Activated CD8-positive, alpha-beta memory T cell treated with anti-CD3 and anti-CD28 coated beads, Interleukin-2, amount 10 ng/mL, durations not matched to agents 7 days and 5 days (primary cell): ENCODE measurements around the gene DCANP1. TPM values are rescaled to one million over a fixed set of nuclear protein-coding genes. Genes with fewer than 3 reads are reported as not detected.

Experiments
- ATAC-seq: fragments of 150-1000 bp; cut with Tn5 transposase; one replicate; pipeline ENCODE4 v1.10.0; 2021; ENCODE audit warnings: moderate library complexity
- CTCF ChIA-PET: fragments of 350-600 bp; sonication (Branson Sonifier 250); formaldehyde crosslinking; loops from one replicate; lab custom pipeline; 2021; ENCODE audit warnings: antibody characterized with exemption; lab: Charles Lee
- DNase-seq: peaks from one replicate; pipeline ENCODE4 v3.0.0-alpha.2; 2020
- H3K27ac Mint-ChIP-seq: one replicate; pipeline ENCODE4 v1.8.0; 2021; ENCODE audit warnings: mild to moderate bottlenecking, mixed read lengths
- H3K27me3 Mint-ChIP-seq: one replicate; pipeline ENCODE4 v1.8.0; 2021; ENCODE audit warnings: mixed read lengths
- H3K36me3 Mint-ChIP-seq: one replicate; pipeline ENCODE4 v1.8.0; 2021; ENCODE audit warnings: mild to moderate bottlenecking, mixed read lengths
- H3K4me1 Mint-ChIP-seq: one replicate; pipeline ENCODE4 v1.8.0; 2021; ENCODE audit warnings: mixed read lengths
- H3K4me3 Mint-ChIP-seq: one replicate; pipeline ENCODE4 v1.8.0; 2021; ENCODE audit warnings: mild to moderate bottlenecking, moderate library complexity, mixed read lengths
- H3K9me3 Mint-ChIP-seq: one replicate; pipeline ENCODE4 v1.8.0; 2022; ENCODE audit warnings: low read depth, mixed read lengths
- total RNA-seq, 2 experiments: library from RNA; stranded (reverse); gene quantifications; one replicate each; pipeline ENCODE4 v1.2.3, GENCODE V29; 2021

DCANP1 gene
- total RNA-seq, 2 experiments from 2014 or later, result not detected

DNA sequence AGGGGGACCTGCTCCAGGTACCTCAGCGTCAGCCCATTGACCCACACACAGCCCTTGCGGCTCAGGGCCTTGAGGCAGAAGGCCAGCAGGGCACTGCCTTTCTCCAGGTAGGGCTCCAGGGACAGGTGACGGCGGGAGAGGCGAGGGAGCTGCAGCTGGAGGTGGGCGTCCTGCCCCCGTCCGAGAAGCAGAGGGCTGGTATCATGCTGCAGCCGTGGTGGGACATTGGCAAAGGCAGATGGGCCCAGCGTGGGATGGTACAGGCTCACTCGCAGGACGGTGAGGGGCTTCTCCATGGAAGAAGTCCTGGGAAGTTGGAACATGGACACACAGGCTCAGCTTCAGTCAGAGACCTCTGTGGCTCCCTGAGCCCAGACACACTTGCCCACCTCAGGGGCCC is 2.5 kb upstream of the DCANP1 start:
- no peak overlapping the region for H3K4me3 Mint-ChIP-seq
- no peak overlapping the region for H3K27ac Mint-ChIP-seq
- no peaks in the 10 kb centered on the region for H3K36me3 Mint-ChIP-seq
- no peak for DNase-seq
- no peaks in the 10 kb centered on the region for H3K9me3 Mint-ChIP-seq
- no peaks in the 10 kb centered on the region for H3K4me1 Mint-ChIP-seq
- H3K27me3 Mint-ChIP-seq, result peaks cover 15% of the 10 kb centered on the region
- no peak for ATAC-seq
- CTCF ChIA-PET, result interaction anchor here (1.3 to 3.4 kb wide), 4 partner anchors 8 to 116 kb away, joined by 3 to 16 read pairs (median 6); no protein-coding TSS in a partner anchor

DNA sequence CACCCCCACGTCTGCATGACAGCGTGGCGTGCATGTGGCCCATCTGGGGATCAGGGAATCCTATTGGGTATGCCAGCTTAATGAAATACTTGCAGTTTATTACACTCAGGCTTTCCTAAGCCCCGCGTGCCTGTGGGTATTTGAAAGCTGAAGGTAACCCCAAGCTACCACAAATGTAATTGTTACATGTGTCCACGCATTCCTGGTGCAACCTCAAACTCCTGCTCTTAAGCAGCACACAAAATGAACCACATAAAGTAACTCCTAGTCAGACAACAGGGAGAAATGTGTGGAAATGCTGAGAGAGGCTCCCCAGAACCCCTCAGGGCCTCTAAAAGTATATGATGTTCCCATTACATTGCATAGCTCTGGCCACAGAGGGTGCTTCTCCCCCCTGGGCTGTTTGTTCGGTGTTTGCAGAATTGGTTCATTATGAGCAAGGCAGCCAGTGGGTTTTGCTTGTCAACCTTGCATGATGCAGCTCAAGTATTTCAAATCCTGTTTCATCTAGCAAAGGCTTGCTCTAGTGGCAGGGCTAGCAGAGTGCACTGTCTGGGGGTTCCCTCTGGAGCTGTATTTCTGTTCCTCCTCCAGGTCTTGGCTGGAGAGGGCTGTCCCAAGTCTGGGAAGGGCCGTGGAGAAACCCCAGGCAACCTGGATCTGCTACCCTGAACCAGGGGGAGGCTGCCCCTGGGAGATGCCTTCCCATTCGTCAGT is 1.8 kb upstream of the DCANP1 start:
- DNase-seq (no peak), ATAC-seq (no peak)
- no peaks in the 10 kb centered on the region for H3K36me3 Mint-ChIP-seq
- H3K4me3 Mint-ChIP-seq, result no peak overlapping the region
- CTCF ChIA-PET, result interaction anchor here (1.4 to 3.4 kb wide), 4 partner anchors 9 to 117 kb away, joined by 5 to 16 read pairs (median 7); no protein-coding TSS in a partner anchor
- no peaks in the 10 kb centered on the region for H3K9me3 Mint-ChIP-seq
- peaks cover 14% of the 10 kb centered on the region for H3K27me3 Mint-ChIP-seq
- no peak overlapping the region for H3K27ac Mint-ChIP-seq
- no peaks in the 10 kb centered on the region for H3K4me1 Mint-ChIP-seq

DNA sequence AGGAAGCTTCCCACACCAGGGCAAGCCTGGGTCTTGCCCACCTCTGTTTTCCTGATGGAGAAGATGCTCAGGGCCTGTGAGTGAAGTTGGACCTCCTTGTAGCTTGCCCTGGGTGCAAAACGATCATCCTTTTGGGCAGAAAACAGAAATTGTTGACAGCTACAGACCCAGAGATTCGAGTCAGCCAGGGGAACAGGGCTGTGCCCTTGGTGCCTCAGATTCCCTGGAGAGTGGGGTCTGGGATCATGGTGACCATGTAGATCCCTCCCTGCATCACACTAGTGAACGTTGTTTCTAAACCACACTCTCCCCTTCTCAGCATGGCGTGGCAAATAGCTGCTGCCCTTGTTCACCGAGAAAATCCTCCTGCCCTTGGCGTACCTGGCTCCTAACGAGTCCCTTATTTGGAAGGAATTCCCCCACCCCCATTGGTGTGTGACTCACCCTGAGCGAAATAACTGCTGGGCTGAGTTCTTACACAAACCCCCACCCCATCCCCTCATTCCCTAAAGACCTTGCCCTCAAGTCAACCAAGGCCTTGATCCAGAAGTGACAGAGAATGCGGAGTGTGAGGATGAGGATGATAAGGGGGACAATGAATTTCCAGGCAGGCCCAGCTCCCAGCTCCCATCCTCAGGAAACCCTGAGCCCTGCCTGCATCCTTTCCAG is 1.1 kb upstream of the DCANP1 start:
- CTCF ChIA-PET, result interaction anchor here (1.7 to 3.4 kb wide), 3 partner anchors 10 to 118 kb away, joined by 6 to 16 read pairs (median 8); no protein-coding TSS in a partner anchor
- ATAC-seq, result no peak
- H3K9me3 Mint-ChIP-seq, result no peaks in the 10 kb centered on the region

DNA sequence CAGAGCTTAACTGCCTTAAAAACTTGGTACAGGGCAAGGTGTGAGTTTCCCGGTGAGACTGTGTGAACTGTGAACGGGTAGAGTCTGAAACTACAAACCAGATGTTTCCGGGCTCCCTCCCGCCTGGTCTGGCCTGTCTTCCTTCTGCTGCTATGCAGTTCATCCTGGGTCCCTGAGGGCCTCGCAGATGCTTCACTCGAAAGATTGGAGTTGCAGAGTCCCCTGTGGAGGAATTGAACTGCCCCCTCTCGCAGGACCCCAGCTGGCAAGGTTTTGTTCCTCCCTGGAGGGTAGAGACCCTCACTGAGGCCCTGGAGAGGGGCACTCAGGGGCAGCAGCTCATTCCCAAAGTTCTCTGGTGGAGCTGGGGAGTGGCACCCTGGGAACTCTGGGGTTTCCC is 533 bp downstream of the DCANP1 start:
- Mint-ChIP-seq H3K27ac (no peak overlapping the region), H3K4me3 (no peak overlapping the region), H3K27me3 (peaks cover 2% of the 10 kb centered on the region), H3K9me3 (no peaks in the 10 kb centered on the region), H3K36me3 (no peaks in the 10 kb centered on the region), H3K4me1 (no peaks in the 10 kb centered on the region)
- CTCF ChIA-PET, result interaction anchor here (3.4 kb wide), 1 partner anchor 11 kb away, joined by 16 read pairs; no protein-coding TSS in a partner anchor
- ATAC-seq (no peak), DNase-seq (no peak)

More for the DNA sequence above, 1.1 kb upstream of the DCANP1 start:
- no peak overlapping the region for H3K4me3 Mint-ChIP-seq
- peaks cover 9% of the 10 kb centered on the region for H3K27me3 Mint-ChIP-seq
- H3K36me3 Mint-ChIP-seq, result no peaks in the 10 kb centered on the region
- no peaks in the 10 kb centered on the region for H3K4me1 Mint-ChIP-seq
- DNase-seq, result no peak
- H3K27ac Mint-ChIP-seq, result no peak overlapping the region

DNA sequence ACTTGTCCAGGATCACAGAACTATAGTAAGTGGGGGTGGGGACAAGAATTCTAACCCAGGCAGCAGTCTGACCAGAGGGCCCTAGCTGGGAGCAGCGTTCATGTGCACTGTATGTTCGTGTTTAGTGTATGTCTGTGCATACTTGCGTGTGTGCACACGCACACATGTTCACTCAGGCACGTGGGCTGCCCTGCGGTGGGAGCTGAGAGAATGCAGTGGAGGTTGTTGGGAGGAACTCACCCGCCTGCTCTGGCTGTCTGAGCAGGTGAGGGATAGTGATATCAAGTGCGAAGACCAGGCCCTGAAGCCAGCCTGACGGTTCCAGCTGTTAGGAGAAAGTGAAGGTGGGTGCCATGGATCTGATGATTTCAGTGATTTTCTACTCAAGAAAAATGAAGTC is 942 bp downstream of the DCANP1 start:
- no peaks in the 10 kb centered on the region for H3K4me1 Mint-ChIP-seq
- H3K36me3 Mint-ChIP-seq, result no peaks in the 10 kb centered on the region
- H3K27me3 Mint-ChIP-seq, result peaks cover 2% of the 10 kb centered on the region
- H3K4me3 Mint-ChIP-seq, result no peak overlapping the region
- H3K9me3 Mint-ChIP-seq, result no peaks in the 10 kb centered on the region
- H3K27ac Mint-ChIP-seq, result no peak overlapping the region
- ATAC-seq, result no peak
- CTCF ChIA-PET, result interaction anchor here (3.4 kb wide), 1 partner anchor 12 kb away, joined by 16 read pairs; no protein-coding TSS in a partner anchor
- no peak for DNase-seq

DNA sequence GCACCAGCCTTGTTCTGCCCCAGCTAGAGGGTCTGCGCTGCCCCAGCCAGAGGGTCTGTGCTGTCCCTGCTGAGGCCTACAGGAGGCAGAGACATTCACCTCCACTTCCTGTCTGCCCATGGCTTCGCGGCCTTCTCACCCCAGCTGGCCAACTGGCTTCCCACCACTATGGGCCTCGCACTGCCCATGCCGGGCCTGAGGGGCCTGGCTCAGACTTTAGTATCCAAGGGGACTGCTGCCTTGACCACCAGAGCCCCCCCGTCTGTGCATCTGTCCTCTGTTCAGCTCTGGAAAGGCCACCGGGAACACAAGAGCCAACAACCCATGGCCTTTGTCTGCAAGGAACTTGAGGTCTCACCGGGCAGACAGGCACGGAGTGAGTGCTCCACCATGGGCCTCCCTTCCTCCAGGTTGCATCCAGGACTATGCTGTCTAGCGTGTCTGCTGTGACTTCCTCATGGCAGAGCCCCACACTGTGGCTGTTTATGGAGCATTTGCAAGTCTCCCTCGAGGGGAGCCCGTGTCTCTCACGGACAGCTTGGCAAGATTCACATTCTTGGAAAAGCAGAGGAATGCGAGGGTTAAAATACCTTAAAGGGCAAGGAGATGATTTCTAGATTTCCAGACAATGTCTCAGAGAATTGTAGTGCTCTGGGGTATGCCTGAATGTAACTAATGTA is 1.7 kb downstream of the DCANP1 start:
- no peak for DNase-seq
- ATAC-seq, result no peak
- H3K9me3 Mint-ChIP-seq, result no peaks in the 10 kb centered on the region
- no peak overlapping the region for H3K4me3 Mint-ChIP-seq
- H3K4me1 Mint-ChIP-seq, result no peaks in the 10 kb centered on the region
- H3K27me3 Mint-ChIP-seq, result peaks cover 2% of the 10 kb centered on the region
- CTCF ChIA-PET, result interaction anchor here (0.9 to 1.1 kb wide), 2 partner anchors 12 to 115 kb away, joined by 3 read pairs; no protein-coding TSS in a partner anchor
- H3K36me3 Mint-ChIP-seq, result no peaks in the 10 kb centered on the region
- no peak overlapping the region for H3K27ac Mint-ChIP-seq

DNA sequence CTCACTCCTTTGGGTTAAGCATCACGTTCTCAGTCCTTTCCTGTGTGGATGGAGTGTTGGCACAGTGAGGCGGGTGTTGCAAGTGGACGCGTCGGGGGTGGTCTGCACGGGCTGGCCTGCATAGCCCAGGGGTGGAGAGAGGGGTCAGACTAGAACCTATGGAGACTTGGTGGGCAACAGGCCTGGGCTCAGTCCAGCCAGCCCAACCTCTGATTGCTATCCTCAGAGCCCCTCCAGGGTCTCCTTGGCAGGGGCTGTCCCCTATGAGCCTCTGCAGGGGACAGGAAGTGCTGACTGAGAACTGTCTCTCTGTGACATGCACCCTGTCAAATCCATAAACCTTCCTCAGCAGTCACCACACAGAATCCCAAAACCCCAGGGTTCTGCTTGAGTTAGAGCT is 2.3 kb downstream of the DCANP1 start:
- DNase-seq (no peak), ATAC-seq (no peak)
- Mint-ChIP-seq H3K36me3 (no peaks in the 10 kb centered on the region), H3K4me1 (no peaks in the 10 kb centered on the region), H3K4me3 (no peak overlapping the region), H3K9me3 (no peaks in the 10 kb centered on the region), H3K27ac (no peak overlapping the region), H3K27me3 (peaks cover 2% of the 10 kb centered on the region)
- CTCF ChIA-PET, result interaction anchor here (0.9 to 1.1 kb wide), 2 partner anchors 12 to 116 kb away, joined by 3 read pairs; no protein-coding TSS in a partner anchor

DNA sequence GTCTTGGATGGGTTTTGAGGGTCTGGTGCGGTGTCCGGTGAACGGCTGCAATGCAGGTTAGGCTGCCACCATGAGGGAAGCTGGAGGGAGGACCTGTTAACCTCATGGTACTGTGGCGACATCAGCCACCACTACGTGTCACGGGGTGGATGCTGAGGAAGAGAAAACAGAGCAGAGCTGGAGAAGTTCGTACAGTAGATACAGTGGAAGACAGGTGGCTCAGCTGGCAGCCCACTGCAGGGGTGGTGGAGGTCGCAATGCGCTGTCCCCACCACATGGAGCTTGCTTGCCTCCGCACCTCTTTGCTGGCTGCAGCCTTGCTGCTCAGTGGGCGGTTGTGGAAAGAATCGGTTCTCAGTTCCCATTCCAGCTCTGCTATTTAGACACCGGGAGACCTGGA is 2.8 kb downstream of the DCANP1 start:
- no peaks in the 10 kb centered on the region for H3K36me3 Mint-ChIP-seq
- H3K9me3 Mint-ChIP-seq, result no peaks in the 10 kb centered on the region
- no peaks in the 10 kb centered on the region for H3K4me1 Mint-ChIP-seq
- peaks cover 2% of the 10 kb centered on the region for H3K27me3 Mint-ChIP-seq
- ATAC-seq (no peak), DNase-seq (no peak)
- H3K27ac Mint-ChIP-seq, result no peak overlapping the region
- CTCF ChIA-PET, result no interaction called here
- no peak overlapping the region for H3K4me3 Mint-ChIP-seq

DNA sequence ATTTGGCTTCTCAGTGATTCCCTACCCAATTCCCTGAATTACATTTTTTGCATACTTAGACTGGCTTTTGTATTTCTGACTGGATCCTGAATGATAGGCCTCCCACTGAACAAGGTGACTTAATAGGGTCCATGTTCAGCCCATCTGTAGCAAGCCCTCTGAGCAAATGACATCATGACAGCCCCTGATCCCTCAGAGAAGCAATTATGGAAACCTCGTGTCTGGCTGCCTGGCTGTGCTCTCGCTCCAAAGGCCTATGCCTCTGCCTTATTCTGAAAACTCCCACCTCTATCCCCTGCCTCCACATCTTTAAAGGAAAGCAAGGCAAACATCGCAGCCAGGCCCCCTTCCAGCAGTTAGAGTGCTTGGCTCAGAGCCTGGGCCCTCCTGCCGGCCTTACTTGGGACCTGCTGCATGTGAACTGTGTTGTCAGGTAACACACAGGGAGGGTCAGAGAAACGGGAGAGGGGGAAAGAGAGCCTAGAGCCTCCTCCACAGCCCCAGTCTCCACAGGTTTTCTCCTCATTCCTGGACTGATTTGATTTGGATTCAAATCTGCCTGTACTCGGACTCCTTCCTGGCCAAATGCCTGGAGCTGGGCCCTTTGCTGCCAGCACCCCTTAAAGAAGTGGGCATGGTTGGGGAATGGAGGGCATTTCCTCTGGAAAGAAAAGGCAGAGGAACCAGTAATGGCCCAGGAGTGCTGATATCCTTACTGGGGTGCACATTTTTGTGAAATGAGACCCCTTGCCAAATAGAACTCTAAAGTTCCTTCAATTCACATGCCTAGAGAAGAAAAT is 3.8 kb downstream of the DCANP1 start:
- CTCF ChIA-PET, result no interaction called here
- Mint-ChIP-seq H3K36me3 (no peaks in the 10 kb centered on the region), H3K9me3 (no peaks in the 10 kb centered on the region), H3K27me3 (peaks cover 2% of the 10 kb centered on the region), H3K4me1 (no peaks in the 10 kb centered on the region), H3K27ac (no peak overlapping the region), H3K4me3 (no peak overlapping the region)
- DNase-seq, result peak; percentile 11
- ATAC-seq, result no peak

DNA sequence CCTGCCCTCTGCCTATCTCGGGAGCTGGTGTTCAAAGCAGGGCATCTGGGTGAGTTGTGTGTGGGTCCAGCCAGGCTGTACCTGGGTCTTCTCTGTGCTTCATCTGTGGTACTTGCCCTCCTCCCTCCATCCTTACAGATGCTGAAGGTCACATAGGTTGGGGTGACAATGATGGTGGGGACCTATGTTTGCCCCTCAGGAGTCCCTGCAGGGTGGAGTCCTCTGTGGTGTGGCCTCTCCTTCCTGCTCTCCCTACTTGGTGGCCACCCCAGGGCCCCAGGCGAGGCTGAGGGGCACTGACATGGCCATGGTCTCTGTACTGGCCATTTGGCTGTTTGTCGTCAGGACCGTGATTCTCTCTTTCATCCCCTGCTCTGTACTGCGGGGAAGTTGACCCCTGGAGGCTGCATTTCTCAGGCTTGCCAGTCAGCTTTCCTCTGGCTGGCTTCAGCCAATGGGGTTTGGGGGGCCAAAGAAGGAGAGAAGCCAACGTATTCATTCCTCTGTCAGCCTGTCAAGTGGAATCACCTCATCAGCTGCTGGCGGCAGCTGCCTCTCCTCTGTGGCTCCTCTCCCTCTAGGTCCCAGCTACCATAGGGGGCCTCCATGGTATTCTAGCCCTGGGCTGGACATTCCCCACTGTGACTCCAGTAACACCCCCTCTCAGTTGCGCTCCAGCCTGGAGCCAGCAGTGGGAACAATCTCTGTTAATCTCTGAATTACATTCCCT is 4.6 kb downstream of the DCANP1 start:
- DNase-seq (peak; percentile 14), ATAC-seq (no peak)
- H3K9me3 Mint-ChIP-seq, result no peaks in the 10 kb centered on the region
- no peaks in the 10 kb centered on the region for H3K4me1 Mint-ChIP-seq
- no peak overlapping the region for H3K27ac Mint-ChIP-seq
- H3K36me3 Mint-ChIP-seq, result no peaks in the 10 kb centered on the region
- H3K27me3 Mint-ChIP-seq, result peaks cover 2% of the 10 kb centered on the region
- no peak overlapping the region for H3K4me3 Mint-ChIP-seq
- CTCF ChIA-PET, result interaction anchor here (1.4 kb wide), 1 partner anchor 19 kb away, joined by 4 read pairs; no protein-coding TSS in a partner anchor

DNA sequence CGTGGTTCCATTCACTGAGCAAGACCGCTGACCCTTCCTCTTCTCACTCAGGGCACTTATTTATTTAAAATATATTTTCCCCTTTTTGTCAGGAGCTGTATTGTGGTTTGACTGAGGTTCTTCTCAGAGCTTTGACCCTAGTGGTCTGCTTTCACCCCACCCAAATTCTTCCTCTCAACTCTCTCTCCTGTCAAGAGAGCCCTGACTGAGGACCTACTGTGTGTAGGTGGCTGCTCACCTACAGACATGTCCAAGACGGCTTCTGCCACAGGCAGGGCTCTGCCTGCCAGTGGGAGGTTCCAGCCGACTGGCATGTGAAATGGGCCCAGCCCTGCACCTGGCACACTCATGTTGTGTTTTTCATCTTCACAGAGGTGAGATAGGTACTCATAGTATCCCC is 5.2 kb downstream of the DCANP1 start:
- Mint-ChIP-seq H3K4me3 (no peak overlapping the region), H3K27ac (no peak overlapping the region), H3K9me3 (no peaks in the 10 kb centered on the region), H3K36me3 (no peaks in the 10 kb centered on the region), H3K27me3 (no peaks in the 10 kb centered on the region), H3K4me1 (no peaks in the 10 kb centered on the region)
- ATAC-seq (no peak), DNase-seq (no peak)
- CTCF ChIA-PET, result interaction anchor here (1.4 kb wide), 1 partner anchor 19 kb away, joined by 4 read pairs; no protein-coding TSS in a partner anchor

DNA sequence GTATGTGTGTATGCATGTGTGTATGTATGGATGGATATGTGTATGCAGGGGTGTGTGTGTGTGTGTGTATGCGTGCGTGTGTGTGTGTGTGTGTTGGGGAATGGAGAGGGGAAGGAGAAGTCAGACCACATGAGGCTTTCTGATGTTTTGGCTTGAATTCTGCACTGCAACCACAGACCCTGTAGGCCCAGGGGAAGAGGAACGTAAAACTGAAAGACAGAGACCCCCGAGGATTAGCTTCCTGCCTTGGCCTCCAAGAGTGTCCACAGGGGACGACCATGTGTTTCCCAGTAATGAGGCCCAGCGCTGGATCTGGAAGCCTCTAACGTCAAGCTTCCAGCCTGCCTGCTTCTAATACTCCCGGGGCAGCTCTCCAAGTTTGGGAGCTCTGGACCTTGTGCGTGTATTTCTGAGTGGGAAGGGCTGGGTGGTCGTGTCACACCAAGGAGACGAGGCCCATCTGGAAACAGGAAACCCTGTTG is 5.8 kb downstream of the DCANP1 start:
- H3K4me3 Mint-ChIP-seq, result no peak overlapping the region
- DNase-seq (peak; percentile 28), ATAC-seq (no peak)
- H3K36me3 Mint-ChIP-seq, result no peaks in the 10 kb centered on the region
- CTCF ChIA-PET, result interaction anchor here (1.4 to 3.3 kb wide), 2 partner anchors 16 to 20 kb away, joined by 4 to 13 read pairs; no protein-coding TSS in a partner anchor
- no peaks in the 10 kb centered on the region for H3K4me1 Mint-ChIP-seq
- H3K27me3 Mint-ChIP-seq, result peaks cover under 1% of the 10 kb centered on the region
- no peaks in the 10 kb centered on the region for H3K9me3 Mint-ChIP-seq
- H3K27ac Mint-ChIP-seq, result no peak overlapping the region
